K562 (cell line): ENCODE results near the gene DTD1. TPM values are rescaled to one million over a fixed set of nuclear protein-coding genes. Genes with fewer than 3 reads are reported as not detected.

Source experiments
- ATAC-seq: fragments of 200-7000 bp; cut with Tn5 transposase; 3 replicates; pipeline ENCODE4 v1.9.1; 2020; ENCODE audit warnings: moderate library complexity
- BruUV-seq: library from RNA; stranded (reverse); fragments of 400-500 nt; replicated peaks from 2 replicates; lab custom pipeline; 2021; lab: Mats Ljungman, UMichigan
- CTCF ChIA-PET: fragments of 300-600 bp; formaldehyde crosslinking; extraction: SDS; loops from one replicate; lab custom pipeline; 2021; ENCODE audit warnings: low intra/inter-chr PET ratio; lab: Yijun Ruan, JAX
- POLR2A ChIA-PET: fragments of 300-600, 350-650 bp; sonication (Branson Sonifier 250); formaldehyde crosslinking; extraction: SDS; loops from one replicate; lab custom pipeline; 2021; ENCODE audit warnings: antibody characterized with exemption, inconsistent platforms; lab: Yijun Ruan, JAX
- DNase-seq, 4 experiments: peaks; one replicate each; pipeline versions ENCODE4 v3.0.0 to v3.0.0-alpha.2; 2011 to 2018; ENCODE audit warnings: low spot score in 3 of 4, mixed read lengths in 3 of 4; ENCODE audit errors: extremely low read depth in 1 of 4
- FAIRE-seq: peaks from 2 replicates; lab custom pipeline; 2011; peaks lifted over from hg19 to GRCh38; lab: Jason Lieb, UNC
- H2AFZ ChIP-seq: 2 replicates; pipeline ENCODE4 v1.6.0; 2011; ENCODE audit warnings: low read depth, low read length, control low read depth, inconsistent platforms
- H3K27ac ChIP-seq: fragments of 200-600 bp; 3 replicates; pipeline ENCODE4 v1.8.0; 2011; ENCODE audit warnings: low read depth, mild to moderate bottlenecking, control low read depth, inconsistent platforms, low read length, moderate library complexity, mixed read lengths; ENCODE audit errors: extremely low read depth
- H3K27me3 ChIP-seq, 2 experiments: fragments of 300-600 bp in 1 of 2; 2 replicates in 1 of 2; 3 replicates in 1 of 2; pipeline versions ENCODE4 v1.6.0 to v1.8.0; 2011; ENCODE audit warnings: inconsistent platforms in 2 of 2, low read length in 2 of 2, mild to moderate bottlenecking in 1 of 2, mixed read lengths in 1 of 2, moderate library complexity in 1 of 2; ENCODE audit not compliant: control insufficient read depth in 2 of 2, insufficient read depth in 2 of 2
- H3K36me3 ChIP-seq: fragments of 300-600 bp; 3 replicates; pipeline ENCODE4 v1.8.0; 2011; ENCODE audit warnings: mild to moderate bottlenecking, low read length, inconsistent platforms; ENCODE audit not compliant: control insufficient read depth, insufficient read depth
- H3K4me1 ChIP-seq, 2 experiments: fragments of 200-600 bp in 1 of 2; replicated peaks in 1 of 2; 2 replicates in 1 of 2; 3 replicates in 1 of 2; pipeline versions ENCODE4 v1.5.1 to v1.8.0; 2011; ENCODE audit warnings: inconsistent platforms in 2 of 2, low read length in 2 of 2, mild to moderate bottlenecking in 1 of 2, mixed read lengths in 1 of 2, moderate library complexity in 1 of 2; ENCODE audit not compliant: control insufficient read depth in 2 of 2, insufficient read depth in 2 of 2
- H3K4me2 ChIP-seq: 2 replicates; pipeline ENCODE4 v1.6.1; 2011; ENCODE audit warnings: low read length, control low read depth, inconsistent platforms, mixed read lengths; ENCODE audit not compliant: insufficient read depth
- H3K4me3 ChIP-seq: fragments of 200-600 bp; sonication (generic), shearing (Covaris generic); 2 replicates; pipeline ENCODE4 v1.5.1; 2016; ENCODE audit warnings: control low read depth, inconsistent platforms
- H3K79me2 ChIP-seq: fragments of 200-600 bp; 3 replicates; pipeline ENCODE4 v1.8.0; 2011; ENCODE audit warnings: low read length, inconsistent platforms; ENCODE audit not compliant: control insufficient read depth, insufficient read depth
- H3K9ac ChIP-seq, 2 experiments: 2 replicates each; pipeline versions ENCODE4 v1.6.0 to v1.6.1; 2011; ENCODE audit warnings: low read depth in 2 of 2, low read length in 2 of 2, control low read depth in 1 of 2, inconsistent platforms in 1 of 2, mild to moderate bottlenecking in 1 of 2, mixed read lengths in 1 of 2; ENCODE audit not compliant: insufficient read depth in 1 of 2
- H3K9me1 ChIP-seq: one replicate; pipeline ENCODE4 v1.6.0; 2011; ENCODE audit warnings: inconsistent platforms, mild to moderate bottlenecking, low read length, moderate library complexity; ENCODE audit not compliant: control insufficient read depth, insufficient read depth
- H3K9me3 ChIP-seq: replicated peaks from 2 replicates; pipeline ENCODE4 v1.5.1; 2011; ENCODE audit warnings: low read depth, low read length, inconsistent platforms; ENCODE audit not compliant: control insufficient read depth, insufficient read depth
- H4K20me1 ChIP-seq: replicated peaks from 2 replicates; pipeline ENCODE4 v1.6.1; 2011; ENCODE audit warnings: low read length, inconsistent platforms, mixed read lengths; ENCODE audit not compliant: control insufficient read depth, insufficient read depth
- POLR3G ChIP-seq: IDR thresholded peaks from 2 replicates; pipeline ENCODE4 v1.6.1; 2011; ENCODE audit not compliant: insufficient read length, insufficient replicate concordance; ENCODE audit errors: extremely low read depth
- WGBS: fragments of 100-300 bp; shearing (Covaris generic); methylation state at CpG from one replicate; pipeline ENCODE4 v1.1.6; 2016; ENCODE audit warnings: low coverage, mixed read lengths; ENCODE audit not compliant: insufficient coverage; ENCODE audit errors: missing lambda C conversion rate; 5-methylcytosine and 5-hydroxymethylcytosine counted together
- in situ Hi-C: fragments of 300-500 bp; cut with MboI; formaldehyde crosslinking; loops from 4 replicates; pipeline ENCODE4 v1.15.0; 2018; ENCODE audit warnings: inconsistent platforms, mixed read lengths
- intact Hi-C: fragments of 100-400 bp; cut with micrococcal nuclease; formaldehyde crosslinking; loops from 2 replicates; pipeline ENCODE4 v1.14.2; 2022
- polyA plus RNA-seq, 8 experiments: library from polyadenylated mRNA; depleted of rRNA in 4 of 8; stranded (reverse) in 5 of 8; unstranded in 3 of 8; fragments of >200 nt; fragmentation: Nextera tagmentation in 2 of 8; fragmentation: Illumina TruSeq in 1 of 8; extraction: Ambion mirVana in 2 of 8; extraction: Trizol in 1 of 8; gene quantifications; 2 replicates each; pipeline versions ENCODE4 v1.2.1 to v1.2.3, GENCODE V29; 2011 to 2014; ENCODE audit warnings: inconsistent platforms in 1 of 8, missing spikeins in 1 of 8
- total RNA-seq, 7 experiments: library from RNA; depleted of rRNA in 6 of 7; stranded (reverse); fragments of >200 nt in 6 of 7; fragmentation: Illumina TruSeq in 2 of 7; extraction: Trizol in 2 of 7; gene quantifications; 2 replicates each; pipeline versions ENCODE4 v1.2.1 to v1.2.3, GENCODE V29; 2011 to 2021; ENCODE audit warnings: low replicate concordance in 1 of 7
- TF ChIP-seq, protein P1 (sequence below): fragments of 250-450 bp; sonication (Bioruptor Pico); IDR thresholded peaks from 2 replicates; pipeline ENCODE4 v1.8.0; 2022; ENCODE audit warnings: inconsistent platforms, mild to moderate bottlenecking, moderate library complexity, borderline replicate concordance

DTD1 gene
- total and polyA plus RNA-seq, 9 of the 15 experiments (the other 6 are each of a cell fraction or from before 2014, with no cell fraction given): 5.7 to 28.6 (median 26.8) TPM

DNA sequence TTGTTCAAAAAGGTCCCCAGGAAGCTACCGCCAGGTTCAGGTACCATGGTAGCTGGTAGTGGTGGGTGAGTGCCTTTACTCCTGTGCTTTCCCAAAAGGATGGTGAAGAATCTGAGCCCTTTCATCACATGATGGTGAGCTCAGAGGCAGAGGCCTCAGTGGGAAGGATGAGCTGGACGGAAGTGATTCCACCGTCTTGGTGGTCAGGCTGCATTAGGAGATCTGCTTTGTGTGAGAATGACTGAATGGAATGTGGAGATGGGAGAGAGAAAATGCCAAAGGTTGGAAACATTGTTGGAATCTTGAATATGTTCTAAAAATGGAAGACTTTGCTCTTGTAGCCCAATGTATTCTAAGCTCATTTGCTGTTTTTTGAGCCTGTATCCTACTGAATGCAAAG is 117.6 kb downstream of the DTD1 start:
- Histone ChIP-seq H2AFZ (no peak overlapping the region), H4K20me1 (no peaks in the 10 kb centered on the region), H3K27ac (no peak overlapping the region), H3K27me3 (no peaks in the 10 kb centered on the region), H3K4me1 (no peaks in the 10 kb centered on the region), H3K9me1 (no peaks in the 10 kb centered on the region), H3K4me2 (no peak overlapping the region), H3K9ac (no peak overlapping the region), H3K4me3 (no peak overlapping the region), H3K36me3 (no peaks in the 10 kb centered on the region), H3K79me2 (no peaks in the 10 kb centered on the region), H3K9me3 (no peaks in the 10 kb centered on the region)
- BruUV-seq: no TSS peak
- CTCF ChIA-PET: no interaction called here
- WGBS: 32% methylated on average over 3 of the region's 3 CpGs
- DNase-seq: no peak
- FAIRE-seq: no peak
- ATAC-seq: no peak
- TF ChIP-seq, protein P1, sequence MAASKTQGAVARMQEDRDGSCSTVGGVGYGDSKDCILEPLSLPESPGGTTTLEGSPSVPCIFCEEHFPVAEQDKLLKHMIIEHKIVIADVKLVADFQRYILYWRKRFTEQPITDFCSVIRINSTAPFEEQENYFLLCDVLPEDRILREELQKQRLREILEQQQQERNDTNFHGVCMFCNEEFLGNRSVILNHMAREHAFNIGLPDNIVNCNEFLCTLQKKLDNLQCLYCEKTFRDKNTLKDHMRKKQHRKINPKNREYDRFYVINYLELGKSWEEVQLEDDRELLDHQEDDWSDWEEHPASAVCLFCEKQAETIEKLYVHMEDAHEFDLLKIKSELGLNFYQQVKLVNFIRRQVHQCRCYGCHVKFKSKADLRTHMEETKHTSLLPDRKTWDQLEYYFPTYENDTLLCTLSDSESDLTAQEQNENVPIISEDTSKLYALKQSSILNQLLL (CRISPR knock-in tag): no peak
- POLR2A ChIA-PET: no interaction called here
- intact Hi-C loops: no loop called here
- in situ Hi-C loops: no loop called here

DNA sequence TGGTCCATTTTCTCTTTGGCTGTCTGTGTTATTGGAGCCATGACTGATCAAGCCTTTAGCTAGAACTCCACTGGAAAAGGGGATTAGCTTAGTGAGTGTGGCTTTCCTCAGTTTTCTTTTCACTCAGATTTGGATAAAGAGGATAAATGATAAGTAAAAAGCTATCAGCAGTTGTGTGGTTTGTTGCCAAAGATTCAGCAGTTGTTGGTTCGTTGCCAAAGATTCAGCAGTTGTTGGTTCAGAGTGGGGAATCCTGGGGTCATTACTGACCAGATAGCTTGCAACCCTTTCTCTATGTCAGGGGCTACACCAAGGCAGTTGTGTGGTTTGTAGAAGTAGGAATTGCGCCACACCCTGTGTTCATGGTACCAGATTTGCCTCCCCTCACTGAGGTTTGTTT is 118.1 kb downstream of the DTD1 start:
- no peak overlapping the region for H3K4me3 ChIP-seq
- no peaks in the 10 kb centered on the region for H3K4me1 ChIP-seq
- H3K27me3 ChIP-seq: no peaks in the 10 kb centered on the region
- H3K79me2 ChIP-seq: no peaks in the 10 kb centered on the region
- ChIA-PET POLR2A (no interaction called here), CTCF (no interaction called here)
- H3K36me3 ChIP-seq: no peaks in the 10 kb centered on the region
- H4K20me1 ChIP-seq: no peaks in the 10 kb centered on the region
- H3K9me1 ChIP-seq: no peaks in the 10 kb centered on the region
- no peaks in the 10 kb centered on the region for H3K9me3 ChIP-seq
- in situ Hi-C loops: no loop called here
- no peak overlapping the region for H2AFZ ChIP-seq
- DNase-seq: no peak
- no peak overlapping the region for H3K27ac ChIP-seq
- BruUV-seq: no TSS peak
- no peak for FAIRE-seq
- TF ChIP-seq POLR3G: no peak
- intact Hi-C loops: no loop called here
- no peak overlapping the region for H3K4me2 ChIP-seq
- ATAC-seq: no peak
- 73% methylated on average over 1 of the region's 2 CpGs for WGBS
- no peak overlapping the region for H3K9ac ChIP-seq
